ENCODE data around the gene FYN.

DNA sequence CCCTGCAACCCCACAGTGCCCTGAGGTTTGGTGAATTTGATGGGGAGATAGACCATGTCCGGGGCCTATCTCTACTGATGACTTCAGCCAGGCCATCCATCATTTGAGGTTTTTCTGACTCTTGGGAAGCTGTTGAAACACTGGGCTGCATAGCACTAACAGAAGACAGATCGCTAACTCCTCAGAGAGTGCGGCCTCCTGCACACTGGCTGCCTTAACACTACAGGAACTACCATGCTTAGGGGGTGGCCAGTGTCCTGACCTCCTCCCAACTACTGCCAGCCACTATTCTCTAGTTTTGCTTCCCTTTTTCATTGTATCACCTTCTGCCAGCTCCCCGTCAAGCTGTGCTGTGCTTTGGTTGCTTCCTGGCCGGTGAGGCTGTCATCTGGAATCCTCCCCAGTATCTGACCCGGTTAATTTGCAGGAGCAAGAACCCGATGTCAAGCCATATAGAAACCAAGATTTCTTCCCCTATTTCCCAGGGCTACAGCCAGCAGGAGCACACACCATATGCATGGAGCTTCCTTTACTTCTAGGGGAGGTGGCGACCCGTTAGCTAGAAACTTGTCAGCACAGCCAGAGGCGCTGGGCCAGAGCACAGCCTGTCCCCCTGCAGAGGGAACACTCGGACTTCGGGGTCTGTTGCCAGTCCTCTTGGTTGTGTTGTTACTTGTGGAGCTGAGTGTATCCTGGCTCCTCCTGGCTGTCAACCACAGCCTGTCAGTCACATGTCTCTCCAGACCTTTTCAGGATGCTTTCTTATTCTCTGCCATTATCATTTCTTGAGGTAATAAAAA lies 210.3 kb downstream of the FYN start:
- no peak for TF ChIP-seq CTCF (IDR thresholded peaks at IDR 0.05)
- no peak for TF ChIP-seq POLR2A (IDR thresholded peaks at IDR 0.05)
